ENCODE results near the gene CZIB.

GRCh38 chr1:53256511-53257453 is 36.3 kb upstream of the CZIB start:
- TF ChIP-seq KDM1A (IDR thresholded peaks at IDR 0.05; ENCODE audit: borderline replicate concordance, low read length) (no peak), CTCF (IDR thresholded peaks at IDR 0.05; ENCODE audit: control extremely low read depth in 1 of 3, insufficient read depth in 1 of 3, low read depth in 1 of 3, low read length in 3 of 3) (no peak), GTF2F1 (IDR thresholded peaks at IDR 0.05; ENCODE audit: borderline replicate concordance, low read depth, low read length) (no peak), ATF2 (IDR thresholded peaks at IDR 0.05; ENCODE audit: low read length) (no peak), EP300 (IDR thresholded peaks at IDR 0.05; ENCODE audit: borderline replicate concordance in 1 of 2, low read depth in 2 of 2, low read length in 2 of 2) (no peak)
